T-helper 22 cell (primary cell): ENCODE data around the gene PEX11A.
"Not testable (repeated sequence)": the region's sequence is repeated elsewhere in the genome, so short reads cannot be mapped to it uniquely, and the experiment has no call there.

Experiments used
- DNase-seq: peaks from one replicate; pipeline ENCODE4 v3.0.0-alpha.2; 2020; ENCODE audit warnings: low read depth

PEX11A gene

GRCh38 chr15:89690276-89691218 is at the start of gene PEX11A, which contains the start of gene WDR93:
TSS of gene PEX11A (minus strand) at chr15:89690754. CDS start at chr15:89690632, 122 bp downstream.
TSS of gene WDR93 (plus strand) at chr15:89690811. CDS start at chr15:89701747, 10,936 bp downstream.
- DNase-seq = peak; percentile 33

GRCh38 chr15:89740137-89740536 is 49.6 kb upstream of the PEX11A start:
- no peak for DNase-seq

- no peak for DNase-seq
Observed at GRCh38 chr15:89735773-89736172, 45.2 kb upstream of the PEX11A start.

GRCh38 chr15:89732451-89733172 is 42.1 kb upstream of the PEX11A start:
- DNase-seq = no peak

- no peak for DNase-seq
Observed at GRCh38 chr15:89731275-89731674, 40.7 kb upstream of the PEX11A start.

GRCh38 chr15:89728254-89728653 is 37.7 kb upstream of the PEX11A start:
- DNase-seq = no peak

- no peak for DNase-seq
Observed at GRCh38 chr15:89725064-89725463, 34.5 kb upstream of the PEX11A start.

GRCh38 chr15:89724621-89725020 is 34.1 kb upstream of the PEX11A start:
- DNase-seq = no peak

GRCh38 chr15:89723031-89723430 is 32.5 kb upstream of the PEX11A start:
- no peak for DNase-seq

- DNase-seq = no peak
Observed at GRCh38 chr15:89714775-89715174, 24.2 kb upstream of the PEX11A start.

GRCh38 chr15:89707577-89707976 is 17.0 kb upstream of the PEX11A start:
- DNase-seq = no peak

GRCh38 chr15:89704411-89704810 is 13.9 kb upstream of the PEX11A start:
- DNase-seq = no peak

- DNase-seq = no peak
Observed at GRCh38 chr15:89695198-89695597, 4.6 kb upstream of the PEX11A start.

- no peak for DNase-seq
Observed at GRCh38 chr15:89693696-89694095, 3.1 kb upstream of the PEX11A start.

- no peak for DNase-seq
Observed at GRCh38 chr15:89693091-89693490, 2.5 kb upstream of the PEX11A start.

- DNase-seq = not testable (repeated sequence)
Observed at GRCh38 chr15:89689930-89690275, 651 bp downstream of the PEX11A start.

GRCh38 chr15:89686522-89686921 is 4.0 kb downstream of the PEX11A start:
- no peak for DNase-seq

- DNase-seq = no peak
Observed at GRCh38 chr15:89685995-89686394, 4.6 kb downstream of the PEX11A start.

GRCh38 chr15:89681146-89681545 is 9.4 kb downstream of the PEX11A start:
- no peak for DNase-seq

- no peak for DNase-seq
Observed at GRCh38 chr15:89680282-89680873, 10.2 kb downstream of the PEX11A start.

GRCh38 chr15:89679212-89679611 is 11.3 kb downstream of the PEX11A start, which contains the start of gene PLIN1:
TSS of gene PLIN1 (minus strand) at chr15:89679367. CDS start at chr15:89677489, 1,878 bp downstream.
- DNase-seq = no peak

- no peak for DNase-seq
Observed at GRCh38 chr15:89677381-89677780, 13.2 kb downstream of the PEX11A start.

- no peak for DNase-seq
Observed at GRCh38 chr15:89675606-89676005, 14.9 kb downstream of the PEX11A start.
